Hepatocyte (in vitro differentiated cells): ENCODE data around the gene TENM4.

Experiments used
- CTCF ChIP-seq: fragments of 200-600 bp; sonication (generic); IDR thresholded peaks from 2 replicates; pipeline ENCODE4 v1.5.1; 2016; ENCODE audit warnings: antibody characterized with exemption, mild to moderate bottlenecking; ENCODE audit not compliant: poor library complexity
- EZH2 ChIP-seq: fragments of 200-600 bp; sonication (generic); IDR thresholded peaks from 2 replicates; pipeline ENCODE4 v1.6.1; 2016; ENCODE audit warnings: antibody characterized with exemption, mild to moderate bottlenecking, borderline replicate concordance

- TF ChIP-seq CTCF (no peak), EZH2 (no peak)
These were observed 228.1 kb downstream of the TENM4 start for GRCh38 chr11:79212741-79213190.
